Pancreas (tissue), 10 donors: ENCODE results near the gene ASPM. TPM values are rescaled to one million over a fixed set of nuclear protein-coding genes. Genes with fewer than 3 reads are reported as not detected.

ENCODE experiments used
- ATAC-seq, 4 donors: fragments of 200-7000 bp; cut with Tn5 transposase; one replicate each; pipeline versions ENCODE4 v1.8.0 to v1.9.1; 2020; ENCODE audit warnings: mild to moderate bottlenecking in 4 of 4, moderate library complexity in 4 of 4
- DNase-seq, 6 donors: peaks; one replicate each; pipeline ENCODE4 v3.0.0-alpha.2; 2020
- FAIRE-seq: peaks from 2 replicates; lab custom pipeline; 2012; peaks lifted over from hg19 to GRCh38; lab: Jason Lieb, UNC
- H3K27ac ChIP-seq, 4 donors: fragments of 200-600 bp; sonication (generic); 1 replicate in 3 of 4; 2 replicates in 1 of 4; pipeline versions ENCODE4 v1.5.0 to v1.8.0; 2020
- H3K27me3 ChIP-seq, 4 donors: fragments of 200-600 bp; one replicate each; pipeline ENCODE4 v1.8.0; 2021
- H3K36me3 ChIP-seq, 3 donors: fragments of 200-600 bp; sonication (generic) in 1 of 3; one replicate each; pipeline versions ENCODE4 v1.5.0 to v1.8.0; 2020 to 2021
- H3K4me1 ChIP-seq, 3 donors: fragments of 200-600 bp; one replicate each; pipeline ENCODE4 v1.8.0; 2021
- H3K4me3 ChIP-seq, 4 donors: fragments of 200-600 bp; sonication (generic) in 2 of 4; one replicate each; pipeline versions ENCODE4 v1.5.0 to v1.8.0; 2020 to 2021
- H3K9me3 ChIP-seq, 4 donors: fragments of 200-600 bp; one replicate each; pipeline ENCODE4 v1.8.0; 2021
- WGBS, 2 donors: extraction: QIAGEN DNeasy Blood & Tissue Kit; methylation state at CpG; one replicate each; pipeline ENCODE4 v1.1.7; 2013; 5-methylcytosine and 5-hydroxymethylcytosine counted together
- intact Hi-C, 3 donors: fragments of 100-400 bp; cut with DNase I; formaldehyde crosslinking; loops; one replicate each; pipeline versions ENCODE4 v1.11.1 to v1.14.2; 2022
- polyA plus RNA-seq, 2 donors: library from polyadenylated mRNA; stranded (reverse); fragments of 200-250 nt; gene quantifications; one replicate each; pipeline ENCODE4 v1.2.3, GENCODE V29; 2013
- total RNA-seq, 6 donors: library from RNA; stranded (reverse); fragmentation: NEBNext Ultra II Directional in 4 of 6; extraction: Animal tissue kit (Norgen Biotek cat#: 25700) in 4 of 6; gene quantifications; one replicate each; pipeline versions ENCODE4 v1.2.1 to v1.2.4, GENCODE V29; 2021 to 2023
- TF ChIP-seq, protein P1 (sequence below), 4 donors: fragments of 200-600 bp; sonication (generic) in 3 of 4; IDR thresholded peaks; one replicate each; pipeline versions ENCODE4 v1.5.0 to v1.8.0; 2021; ENCODE audit warnings: antibody characterized with exemption in 4 of 4
- donor health status: healthy with polysubstance abuse.
- donor health status: DM: no; HTN: no; CAD: no; lungs with moderate emphysema.
- donor health status: DM: no; HTN: no; CAD: no.
- donor health status: control.
- donor health status: control.
- donor health status: Bipolar disorder and iron deficiency.
- donor health status: DM: yes; HTN: yes; CAD: no.
- donor health status: DM: no; HTN: no; CAD: no.
- donor health status: DM: no; HTN: no; CAD: no.
- donor health status: DM: yes; HTN: yes; CAD: no.

ASPM gene
- total and polyA plus RNA-seq, 8 donors, result under 0.01 to 0.72 (median 0.08) TPM

DNA sequence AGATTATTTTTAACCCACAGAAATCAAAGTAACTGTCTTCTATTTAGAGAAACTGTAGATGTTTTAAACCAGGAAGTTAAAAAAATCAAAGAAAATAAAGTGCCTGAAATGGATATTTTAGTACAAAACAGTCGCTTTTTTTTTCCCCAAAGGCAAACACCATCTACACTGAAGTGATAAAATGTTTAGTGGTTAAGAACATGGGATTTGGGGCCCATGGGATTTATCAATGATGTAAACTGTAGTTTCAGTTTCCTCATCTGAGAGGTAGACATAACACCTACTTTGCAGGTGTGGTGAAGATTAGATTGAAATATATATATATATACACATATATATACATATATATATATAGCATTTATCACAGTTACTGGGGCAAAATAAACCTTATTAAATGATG, 22.1 kb downstream of the ASPM start:
- H3K4me3 ChIP-seq, result no peak overlapping the region
- TF ChIP-seq, protein P1, sequence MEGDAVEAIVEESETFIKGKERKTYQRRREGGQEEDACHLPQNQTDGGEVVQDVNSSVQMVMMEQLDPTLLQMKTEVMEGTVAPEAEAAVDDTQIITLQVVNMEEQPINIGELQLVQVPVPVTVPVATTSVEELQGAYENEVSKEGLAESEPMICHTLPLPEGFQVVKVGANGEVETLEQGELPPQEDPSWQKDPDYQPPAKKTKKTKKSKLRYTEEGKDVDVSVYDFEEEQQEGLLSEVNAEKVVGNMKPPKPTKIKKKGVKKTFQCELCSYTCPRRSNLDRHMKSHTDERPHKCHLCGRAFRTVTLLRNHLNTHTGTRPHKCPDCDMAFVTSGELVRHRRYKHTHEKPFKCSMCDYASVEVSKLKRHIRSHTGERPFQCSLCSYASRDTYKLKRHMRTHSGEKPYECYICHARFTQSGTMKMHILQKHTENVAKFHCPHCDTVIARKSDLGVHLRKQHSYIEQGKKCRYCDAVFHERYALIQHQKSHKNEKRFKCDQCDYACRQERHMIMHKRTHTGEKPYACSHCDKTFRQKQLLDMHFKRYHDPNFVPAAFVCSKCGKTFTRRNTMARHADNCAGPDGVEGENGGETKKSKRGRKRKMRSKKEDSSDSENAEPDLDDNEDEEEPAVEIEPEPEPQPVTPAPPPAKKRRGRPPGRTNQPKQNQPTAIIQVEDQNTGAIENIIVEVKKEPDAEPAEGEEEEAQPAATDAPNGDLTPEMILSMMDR (IDR thresholded peaks at IDR 0.05), result no peak
- no peak overlapping the region for H3K27ac ChIP-seq
- no peaks in the 10 kb centered on the region for H3K4me1 ChIP-seq
- no peak for FAIRE-seq
- 90 to 95% methylated on average over 1 of the region's 1 CpG for WGBS, 2 donors
- DNase-seq, result no peak
- no peak for ATAC-seq
- no peaks in the 10 kb centered on the region for H3K9me3 ChIP-seq
- intact Hi-C loops, result no loop called here
- no peaks in the 10 kb centered on the region for H3K27me3 ChIP-seq
- H3K36me3 ChIP-seq, result no peaks in the 10 kb centered on the region

DNA sequence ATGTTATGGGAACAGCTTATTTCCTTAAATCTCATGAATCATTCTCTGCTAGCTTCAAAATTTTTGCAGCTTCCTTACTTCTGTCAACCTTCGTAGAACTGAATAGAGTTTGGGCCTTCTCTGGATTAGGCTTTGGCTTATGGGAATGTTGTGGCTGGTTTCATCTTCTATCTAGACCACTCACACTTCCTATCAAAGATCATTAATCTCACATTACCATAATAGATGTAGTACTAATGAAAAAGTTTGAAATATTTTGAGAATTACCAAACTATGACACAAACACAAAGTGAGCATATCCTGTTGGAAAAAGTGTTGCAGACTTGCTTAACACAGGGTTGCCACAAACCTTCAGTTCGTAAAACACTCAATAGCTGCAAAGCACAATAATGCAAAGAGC, 30.3 kb downstream of the ASPM start:
- H3K4me1 ChIP-seq, result no peaks in the 10 kb centered on the region
- H3K27me3 ChIP-seq, result no peaks in the 10 kb centered on the region
- DNase-seq (no peak), FAIRE-seq (no peak), ATAC-seq (no peak)
- WGBS, 2 donors, result 98 to 99% methylated on average over 2 of the region's 2 CpGs
- intact Hi-C loops, result no loop called here
- H3K27ac ChIP-seq, result no peak overlapping the region
- TF ChIP-seq, protein P1 (IDR thresholded peaks at IDR 0.05), result no peak
- no peak overlapping the region for H3K4me3 ChIP-seq
- H3K9me3 ChIP-seq, result no peaks in the 10 kb centered on the region
- H3K36me3 ChIP-seq, result no peaks in the 10 kb centered on the region

DNA sequence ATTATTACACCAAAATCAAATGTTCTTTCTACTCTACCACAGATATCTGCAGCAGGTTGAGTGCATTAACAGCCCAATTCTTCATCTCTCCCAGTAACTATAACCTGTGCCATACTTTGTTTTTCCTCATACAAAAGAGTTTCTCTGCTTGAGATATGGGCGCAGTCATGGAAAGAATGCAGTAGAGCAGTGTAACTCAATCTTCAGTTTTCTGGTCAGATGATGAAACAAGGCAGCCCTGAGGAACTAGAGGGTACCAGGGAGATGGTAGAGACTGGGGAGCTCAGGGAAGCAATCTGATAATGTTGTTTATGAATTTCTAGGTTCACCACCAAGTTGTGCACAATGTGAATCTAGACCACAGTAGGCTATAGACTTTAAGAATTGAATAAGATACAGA, 39.6 kb downstream of the ASPM start:
- TF ChIP-seq, protein P1 (IDR thresholded peaks at IDR 0.05), result no peak
- 96 to 100% methylated on average over 1 of the region's 1 CpG for WGBS, 2 donors

DNA sequence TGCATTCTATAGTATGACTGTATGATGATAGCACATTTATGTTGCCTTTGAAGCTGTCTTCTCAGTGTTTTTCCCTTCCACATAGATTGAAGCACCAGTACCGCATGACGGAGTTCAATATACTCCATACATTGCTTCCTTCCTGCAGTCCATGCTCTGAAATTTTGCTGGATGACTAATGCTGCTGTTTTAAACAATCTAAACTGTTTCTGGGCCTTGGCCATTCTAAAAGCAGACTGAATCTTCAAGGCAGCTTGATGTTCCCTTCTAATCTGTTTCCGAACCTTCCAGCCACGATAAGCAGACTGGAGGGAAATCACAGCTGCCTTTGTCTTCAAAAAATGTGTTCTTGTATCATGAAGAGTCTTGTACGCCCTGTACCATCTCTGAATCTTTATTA, 43.2 kb downstream of the ASPM start:
- intact Hi-C loops, result no loop called here
- H3K36me3 ChIP-seq, result no peaks in the 10 kb centered on the region
- ATAC-seq (no peak), DNase-seq (no peak), FAIRE-seq (no peak)
- no peak overlapping the region for H3K4me3 ChIP-seq
- no peaks in the 10 kb centered on the region for H3K4me1 ChIP-seq
- no peaks in the 10 kb centered on the region for H3K9me3 ChIP-seq
- TF ChIP-seq, protein P1 (IDR thresholded peaks at IDR 0.05), result no peak
- WGBS, 2 donors, result 95 to 98% methylated on average over 5 of the region's 5 CpGs
- no peak overlapping the region for H3K27ac ChIP-seq
- H3K27me3 ChIP-seq, result no peaks in the 10 kb centered on the region

More for the DNA sequence above, 39.6 kb downstream of the ASPM start:
- H3K9me3 ChIP-seq, result no peaks in the 10 kb centered on the region
- no peaks in the 10 kb centered on the region for H3K27me3 ChIP-seq
- H3K4me3 ChIP-seq, result no peak overlapping the region
- no peaks in the 10 kb centered on the region for H3K36me3 ChIP-seq
- DNase-seq, result no peak
- no peak overlapping the region for H3K27ac ChIP-seq
- no peak for FAIRE-seq
- intact Hi-C loops, result no loop called here
- no peak for ATAC-seq
- H3K4me1 ChIP-seq, result no peaks in the 10 kb centered on the region

DNA sequence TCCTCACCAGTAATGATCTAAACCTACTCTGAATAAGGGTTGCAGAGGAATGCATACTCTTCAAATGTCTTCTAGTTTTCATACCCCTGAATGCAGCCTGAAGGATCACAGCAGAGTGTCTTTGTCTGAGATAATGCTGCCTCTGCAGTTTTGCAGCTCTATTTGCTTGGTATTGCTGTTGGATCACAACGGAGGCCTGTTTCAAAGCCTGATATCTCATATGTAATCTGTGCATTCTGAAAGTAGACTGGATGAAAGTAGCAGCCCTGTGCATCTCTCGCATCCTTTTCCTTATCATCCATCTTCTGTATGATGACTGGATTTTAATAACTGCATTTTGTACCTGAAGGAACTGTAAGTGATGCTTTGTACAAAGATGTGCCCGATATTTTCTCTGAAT, 44.5 kb downstream of the ASPM start:
- Histone ChIP-seq H3K9me3 (no peaks in the 10 kb centered on the region), H3K27me3 (no peaks in the 10 kb centered on the region), H3K4me1 (no peaks in the 10 kb centered on the region), H3K27ac (no peak overlapping the region), H3K4me3 (no peak overlapping the region), H3K36me3 (no peaks in the 10 kb centered on the region)
- intact Hi-C loops, result no loop called here
- FAIRE-seq (no peak), DNase-seq (no peak), ATAC-seq (no peak)
- 93 to 97% methylated on average over 3 of the region's 3 CpGs for WGBS, 2 donors
- TF ChIP-seq, protein P1 (IDR thresholded peaks at IDR 0.05), result no peak
